VCaP (cell line): ENCODE measurements around the gene CCDC102A.
A peak's percentile ranks its signal among the peaks of the same experiment; 100 is the strongest.

ENCODE experiments used
- H3K27ac ChIP-seq: fragments of 450-650 bp; 2 replicates; pipeline ENCODE4 v1.5.1; 2017
- TF ChIP-seq, protein P1 (sequence below): fragments of 450-650 bp; conservative IDR thresholded peaks from 2 replicates; pipeline ENCODE4 v1.5.1; 2017; ENCODE audit warnings: mild to moderate bottlenecking, moderate library complexity

The CCDC102A gene

DNA sequence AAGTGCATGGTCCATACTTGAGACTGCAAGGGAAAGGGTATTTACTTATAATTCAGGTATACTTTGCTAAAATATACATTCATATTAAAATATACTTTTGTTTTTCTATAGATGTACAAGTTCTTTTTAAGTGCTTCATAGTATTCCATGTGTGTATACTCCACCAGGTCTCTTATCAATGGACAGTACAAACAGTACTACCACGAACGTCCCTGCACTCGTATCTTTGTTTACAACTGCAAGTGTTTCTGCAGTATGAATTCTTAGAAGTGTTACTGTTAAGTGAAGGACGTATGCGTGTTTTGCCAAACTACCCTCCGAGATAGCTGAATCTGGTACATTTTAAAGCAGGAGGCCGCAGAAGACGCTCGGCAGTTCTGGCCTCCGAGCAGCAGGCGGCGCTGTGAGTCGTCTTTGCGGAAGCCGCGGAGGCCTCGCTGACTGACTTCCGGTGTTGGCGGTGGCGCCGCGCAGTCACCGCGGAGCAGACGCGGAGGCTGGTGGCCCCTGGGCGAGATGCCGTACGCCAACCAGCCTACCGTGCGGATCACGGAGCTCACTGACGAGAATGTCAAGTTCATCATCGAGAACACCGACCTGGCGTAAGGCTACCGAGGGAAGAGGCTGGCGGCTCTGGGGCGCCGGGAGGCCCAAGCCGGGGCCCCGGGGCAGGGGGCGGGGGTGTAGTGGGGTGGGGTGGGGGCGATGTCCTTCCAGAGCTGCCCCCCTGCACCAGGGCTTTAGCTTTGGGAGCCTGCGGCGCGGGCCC is 74.0 kb downstream of the CCDC102A start, which contains the start of gene POLR2C:
Gene POLR2C, plus strand, starts transcription at position 471 of the 769 bp plus-strand sequence. Its CDS starts 46 bp downstream, at position 517.
- H3K27ac ChIP-seq, result peak within 1 kb of the TSS; percentile 74; the same call in 1 of the 2 replicates
- TF ChIP-seq, protein P1, sequence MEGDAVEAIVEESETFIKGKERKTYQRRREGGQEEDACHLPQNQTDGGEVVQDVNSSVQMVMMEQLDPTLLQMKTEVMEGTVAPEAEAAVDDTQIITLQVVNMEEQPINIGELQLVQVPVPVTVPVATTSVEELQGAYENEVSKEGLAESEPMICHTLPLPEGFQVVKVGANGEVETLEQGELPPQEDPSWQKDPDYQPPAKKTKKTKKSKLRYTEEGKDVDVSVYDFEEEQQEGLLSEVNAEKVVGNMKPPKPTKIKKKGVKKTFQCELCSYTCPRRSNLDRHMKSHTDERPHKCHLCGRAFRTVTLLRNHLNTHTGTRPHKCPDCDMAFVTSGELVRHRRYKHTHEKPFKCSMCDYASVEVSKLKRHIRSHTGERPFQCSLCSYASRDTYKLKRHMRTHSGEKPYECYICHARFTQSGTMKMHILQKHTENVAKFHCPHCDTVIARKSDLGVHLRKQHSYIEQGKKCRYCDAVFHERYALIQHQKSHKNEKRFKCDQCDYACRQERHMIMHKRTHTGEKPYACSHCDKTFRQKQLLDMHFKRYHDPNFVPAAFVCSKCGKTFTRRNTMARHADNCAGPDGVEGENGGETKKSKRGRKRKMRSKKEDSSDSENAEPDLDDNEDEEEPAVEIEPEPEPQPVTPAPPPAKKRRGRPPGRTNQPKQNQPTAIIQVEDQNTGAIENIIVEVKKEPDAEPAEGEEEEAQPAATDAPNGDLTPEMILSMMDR, result peak; percentile 88
